GM18870 (cell line): ENCODE data around the gene POGLUT2.
"Not testable (repeated sequence)": the region's sequence is repeated elsewhere in the genome, so short reads cannot be mapped to it uniquely, and the experiment has no call there.

ENCODE experiments used
- ATAC-seq: cut with Tn5 transposase; IDR thresholded peaks from one replicate; pipeline ENCODE4 v1.9.1; 2021; ENCODE audit warnings: moderate library complexity; ENCODE audit not compliant: unreplicated experiment

POGLUT2 gene

GRCh38 chr13:102812611-102813287, 14.0 kb upstream of the POGLUT2 start:
- ATAC-seq = no peak

DNA sequence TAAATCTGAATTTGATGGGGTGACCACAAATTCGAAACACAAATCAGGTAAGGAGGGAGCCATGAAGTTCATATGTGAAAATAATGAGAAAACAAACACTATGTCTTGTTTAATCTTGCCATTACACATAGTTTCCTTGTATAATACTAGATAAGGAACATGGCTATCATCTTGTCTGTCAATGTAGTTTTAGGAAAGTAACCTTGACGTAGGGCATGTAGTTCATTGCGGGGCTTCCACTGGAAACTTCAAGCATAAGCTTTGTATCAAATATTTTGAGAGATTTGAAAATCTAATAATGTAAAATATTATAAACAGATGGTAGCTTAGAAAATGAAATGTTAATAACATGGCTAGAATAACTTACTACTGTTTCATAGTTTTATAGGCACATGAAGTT, 8.9 kb upstream of the POGLUT2 start:
- ATAC-seq = no peak

DNA sequence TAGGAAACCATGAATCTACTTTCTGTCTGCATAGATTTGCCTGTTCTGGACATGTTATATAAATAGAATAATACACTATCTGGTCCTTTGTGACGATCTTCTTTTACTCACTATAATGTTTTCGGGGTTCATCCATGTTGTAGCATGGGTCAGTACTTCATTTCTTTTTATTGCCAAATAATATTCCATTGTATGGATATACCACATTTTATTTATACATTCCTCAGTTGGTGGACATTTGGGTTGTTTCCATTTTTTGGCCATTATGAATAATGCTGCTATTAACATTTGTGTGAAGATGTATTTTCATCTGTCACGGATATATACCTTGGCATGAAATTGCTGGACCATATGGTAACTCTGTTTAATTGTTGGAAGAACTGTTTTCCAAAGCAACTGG, 6.9 kb upstream of the POGLUT2 start:
- no peak for ATAC-seq

DNA sequence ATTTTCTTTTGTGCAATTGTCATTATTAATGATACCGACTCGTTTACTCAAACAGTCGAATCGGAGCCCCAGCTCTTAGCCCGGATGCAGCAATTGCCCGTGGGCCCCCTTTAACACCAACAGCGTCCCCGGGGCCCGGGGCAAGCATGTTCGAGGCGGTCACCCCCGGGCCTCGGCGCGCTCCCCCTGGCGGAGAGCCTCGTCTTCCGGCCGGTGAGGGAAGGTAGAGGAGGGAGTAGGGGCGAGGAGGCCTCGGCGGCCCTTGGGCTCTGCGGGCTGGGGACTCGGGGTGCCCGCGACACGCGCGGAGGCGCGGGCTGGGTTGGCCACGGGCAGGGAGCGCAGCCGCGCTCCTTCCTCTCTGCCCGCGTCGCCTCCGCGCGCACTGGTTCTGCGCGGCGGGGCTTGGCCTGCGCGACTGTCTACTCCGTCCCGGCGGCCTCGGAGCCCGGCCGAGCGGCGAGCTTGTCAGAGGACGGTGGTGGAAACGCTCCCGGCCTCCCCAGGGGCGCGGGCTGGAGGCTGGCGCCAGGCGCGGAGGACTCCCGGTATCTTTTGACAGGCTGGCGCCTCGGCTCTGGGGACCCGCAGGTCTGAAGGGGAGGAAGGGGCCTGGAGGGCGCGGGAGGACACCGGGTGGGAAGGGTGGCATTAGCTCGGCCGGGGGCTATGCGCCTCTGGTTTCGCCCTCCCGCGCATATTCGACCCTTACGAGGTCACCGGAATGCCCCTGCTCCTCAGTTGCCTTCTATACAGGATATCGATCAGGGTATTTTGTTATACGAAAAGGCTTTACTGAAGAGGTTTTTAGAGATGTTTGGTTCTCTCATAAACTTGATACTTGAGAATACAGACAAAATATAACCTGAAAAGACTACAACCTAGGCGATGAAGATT, 1.6 kb upstream of the POGLUT2 start:
- ATAC-seq = peak; percentile 66

- ATAC-seq = peak; percentile 3
Measured at GRCh38 chr13:102799426-102800144, 809 bp upstream of the POGLUT2 start.

DNA sequence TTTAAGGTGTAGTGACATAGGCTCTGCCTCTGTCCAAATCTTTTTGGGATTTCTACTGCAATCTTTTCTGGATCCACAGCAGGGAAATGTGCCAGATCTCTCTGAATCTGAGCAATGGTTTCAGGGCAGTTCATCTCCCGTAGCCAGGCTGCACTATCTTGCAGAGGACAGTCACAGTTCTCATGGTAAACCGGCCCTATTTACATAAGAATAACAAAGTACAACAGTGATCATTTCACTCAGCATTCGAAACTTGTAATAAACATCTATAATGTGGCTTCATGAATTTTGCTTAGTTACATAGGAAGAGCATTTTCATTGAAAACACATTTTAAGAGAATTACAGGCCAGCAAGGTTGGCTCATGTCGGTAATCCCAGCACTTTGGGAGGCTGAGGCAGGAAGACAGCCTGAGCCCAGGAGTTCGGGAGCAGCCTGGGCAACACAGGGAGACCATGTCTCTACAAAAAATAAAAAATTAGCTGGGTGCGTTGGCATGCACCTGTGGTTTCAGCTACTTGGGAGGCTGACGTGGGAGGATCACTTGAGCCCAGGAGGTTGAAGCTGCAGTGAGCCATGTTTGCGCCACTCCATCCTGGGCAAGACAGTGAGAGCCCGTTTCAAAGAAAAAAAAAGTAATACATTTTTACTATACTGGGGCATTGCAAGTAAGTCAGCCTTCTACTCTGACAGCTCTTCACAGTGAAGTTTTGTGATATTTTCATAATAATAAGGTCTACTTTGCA, 5.0 kb downstream of the POGLUT2 start:
- ATAC-seq = no peak

DNA sequence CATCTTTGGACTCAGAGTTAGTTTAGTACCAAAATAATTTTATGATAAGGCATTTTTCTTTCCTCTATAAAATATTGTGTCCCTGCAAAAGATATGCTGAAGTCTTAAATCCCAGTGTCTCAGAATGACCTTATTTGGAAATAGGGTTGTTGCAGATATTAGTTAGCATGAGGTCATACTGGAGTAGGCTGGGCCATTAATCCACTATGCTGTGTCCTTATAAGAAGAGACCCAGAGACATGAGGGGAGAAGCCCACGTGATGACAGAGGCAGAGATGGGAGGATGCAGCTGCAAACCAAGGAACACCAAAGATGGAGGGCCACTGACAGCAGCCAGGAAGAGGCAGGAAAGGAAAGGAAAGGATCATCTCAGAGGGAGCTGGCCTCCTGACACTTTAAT, 6.4 kb downstream of the POGLUT2 start:
- no peak for ATAC-seq

DNA sequence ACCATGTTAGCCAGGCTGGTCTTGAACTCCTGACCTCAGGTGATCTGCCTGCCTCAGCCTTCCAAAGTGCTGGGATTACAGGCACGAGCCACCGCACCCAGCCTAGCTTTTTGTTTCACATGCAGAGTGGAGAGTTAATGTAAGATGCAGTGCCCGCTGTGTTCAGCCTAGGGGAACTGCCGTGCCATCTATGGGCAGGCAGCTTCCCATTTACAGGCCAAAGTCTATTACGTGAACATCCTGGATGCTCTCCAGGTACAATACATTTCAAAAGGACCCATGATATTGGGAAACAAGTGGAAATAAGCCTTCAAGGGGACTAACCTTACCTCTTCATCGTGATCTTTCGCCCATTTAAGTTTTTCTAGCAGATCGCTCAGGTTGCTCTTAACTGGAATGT, 10.1 kb downstream of the POGLUT2 start:
- ATAC-seq = no peak

GRCh38 chr13:102784483-102784882, 14.3 kb downstream of the POGLUT2 start:
- no peak for ATAC-seq

DNA sequence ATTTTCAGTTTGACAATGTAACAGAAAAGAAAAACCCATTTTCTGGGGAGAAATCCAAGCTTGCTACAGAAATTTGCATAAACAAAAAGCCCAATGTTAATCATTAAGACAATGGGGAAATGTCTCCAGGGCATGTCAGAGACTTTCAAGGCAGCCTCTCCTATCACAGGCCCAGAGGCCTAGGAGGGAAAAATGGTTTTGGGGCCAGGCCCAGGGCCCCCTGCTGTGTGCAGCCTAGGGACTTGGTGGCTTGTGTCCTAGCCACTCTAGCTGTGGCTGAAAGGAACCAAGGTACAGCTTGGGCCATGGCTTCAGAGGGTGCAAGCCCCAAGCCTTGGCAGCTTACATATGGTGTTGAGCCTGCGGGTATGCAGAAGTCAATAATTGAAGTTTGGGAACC, 17.2 kb downstream of the POGLUT2 start:
- ATAC-seq = no peak

DNA sequence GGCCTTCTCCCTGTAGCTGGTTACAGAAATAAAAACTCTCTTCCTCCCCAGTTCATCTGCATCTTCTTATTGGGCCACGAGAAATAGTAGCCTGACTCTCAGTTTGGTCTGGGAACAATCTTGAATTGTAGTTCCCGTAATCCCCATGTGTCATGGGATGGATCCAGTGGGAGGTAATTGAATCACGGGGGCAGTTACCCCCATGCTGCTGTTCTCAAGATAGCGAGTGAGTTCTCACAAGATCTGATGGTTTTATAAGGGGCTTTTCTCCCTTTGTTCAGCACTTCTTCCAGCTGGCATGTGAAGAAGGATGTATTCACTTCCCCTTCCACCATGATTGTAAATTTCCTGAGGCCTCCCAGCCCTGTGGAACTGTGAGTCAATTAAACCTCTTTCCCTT, 18.1 kb downstream of the POGLUT2 start:
- ATAC-seq = not testable (repeated sequence)

DNA sequence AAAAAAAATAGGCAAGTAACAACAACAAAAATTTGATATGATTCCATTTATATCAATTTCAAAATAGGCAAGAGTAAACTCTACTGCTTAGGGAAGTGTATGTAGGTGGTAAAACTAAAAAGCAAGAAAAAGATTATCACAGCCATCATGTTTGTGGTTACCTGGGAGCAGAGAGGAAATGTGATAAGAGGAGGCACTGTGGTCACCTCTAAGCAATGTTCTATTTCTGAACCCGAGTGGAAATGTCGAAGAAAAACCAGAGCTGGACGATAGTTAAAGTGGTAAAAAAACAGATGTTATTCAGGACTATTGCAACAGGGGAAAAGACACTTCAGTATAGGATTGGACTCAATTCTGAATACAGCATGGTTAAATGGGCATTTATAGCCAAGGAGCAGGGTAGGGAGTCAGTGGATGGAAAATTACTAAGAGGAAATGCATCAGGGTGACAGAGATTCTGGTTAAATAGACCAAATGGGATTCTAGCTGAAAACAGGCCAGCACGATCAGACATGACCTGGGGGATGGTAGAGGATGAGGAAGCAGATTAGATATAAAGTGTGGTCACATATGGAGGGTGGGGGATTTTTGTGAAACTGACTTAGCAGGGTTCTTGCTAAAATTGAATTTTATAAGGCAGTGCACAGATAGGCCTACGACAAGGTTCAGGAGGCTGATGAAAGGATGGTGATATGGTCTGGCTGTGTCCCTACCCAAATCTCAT, 19.2 kb downstream of the POGLUT2 start:
- peak; percentile 47 for ATAC-seq

DNA sequence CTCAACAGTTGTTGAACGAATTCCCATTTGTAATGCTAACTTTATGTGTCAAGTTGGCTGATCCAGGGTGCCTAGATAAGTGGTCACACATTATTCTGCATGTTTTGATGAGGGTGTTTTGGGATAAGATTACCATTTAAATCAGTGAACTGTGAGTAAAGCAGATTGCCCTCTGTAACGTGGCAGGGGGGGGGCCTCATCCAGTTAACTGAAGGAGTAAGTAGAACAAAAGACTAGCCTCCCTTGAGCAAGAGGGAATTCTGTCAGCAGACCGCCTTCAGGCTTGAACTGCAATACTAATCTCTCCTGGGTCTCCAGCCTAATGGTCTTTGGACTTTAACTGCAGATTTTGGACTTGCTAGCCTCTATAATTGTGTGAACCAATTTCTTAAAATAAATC, 21.0 kb downstream of the POGLUT2 start:
- no peak for ATAC-seq

DNA sequence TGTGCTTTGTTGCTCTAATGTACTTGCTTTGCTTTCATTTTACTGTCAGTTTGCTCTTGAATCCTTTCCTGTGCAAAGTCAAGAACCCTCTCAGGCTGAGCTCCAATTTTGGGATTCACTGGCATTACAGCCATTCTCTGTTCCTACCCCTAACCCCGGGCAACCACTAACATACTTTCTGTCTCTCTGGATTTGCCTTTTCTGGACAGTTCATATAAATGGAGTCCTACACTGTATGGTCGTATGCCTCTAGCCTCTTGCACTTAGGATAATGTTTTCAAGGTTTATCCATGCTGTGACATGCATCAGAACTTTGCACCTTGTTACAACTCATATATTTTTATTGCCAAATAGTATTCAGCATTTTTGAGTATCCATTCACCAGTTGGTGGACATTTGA, 22.5 kb downstream of the POGLUT2 start:
- no peak for ATAC-seq

GRCh38 chr13:102774591-102775520, 23.9 kb downstream of the POGLUT2 start:
- ATAC-seq = no peak

DNA sequence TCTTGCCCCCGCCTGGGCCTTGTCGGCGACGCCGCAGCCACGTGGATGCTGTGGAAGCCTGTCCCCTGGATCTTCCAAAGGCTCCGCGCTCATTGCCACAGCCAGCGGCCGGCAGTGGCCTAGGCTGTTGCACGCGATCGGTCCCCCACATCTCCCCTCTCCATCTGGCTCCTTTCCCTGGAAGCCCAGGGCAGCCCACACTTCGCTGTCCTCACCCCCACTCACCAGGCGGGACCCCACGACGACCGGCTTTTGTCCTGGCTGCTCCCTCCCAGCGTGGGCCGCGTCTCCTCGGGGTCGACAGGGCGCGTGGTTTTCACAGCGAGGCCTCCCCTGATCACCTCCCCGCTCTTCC, 24.6 kb downstream of the POGLUT2 start:
- ATAC-seq = no peak

GRCh38 chr13:102773441-102774213, 25.1 kb downstream of the POGLUT2 start, which contains the start of gene TEX30:
TEX30 (minus strand) TSS chr13:102773786; CDS start chr13:102770026, 3,760 bp downstream.
- ATAC-seq = peak; percentile 75

- ATAC-seq = no peak
Measured at GRCh38 chr13:102772042-102772425, 26.7 kb downstream of the POGLUT2 start.
